Stomach (tissue), 4 donors: ENCODE data around the gene MAP3K5.

Experiments
- CTCF ChIP-seq, 7 experiments: fragments of 450-650 bp in 4 of 7; fragments of 200-600 bp in 3 of 7; sonication (generic) in 3 of 7; IDR thresholded peaks; one replicate each; pipeline ENCODE4 v1.5.1; 2016 to 2019; ENCODE audit warnings: antibody characterized with exemption in 7 of 7, control low read depth in 2 of 7, mild to moderate bottlenecking in 1 of 7
- POLR2A ChIP-seq, 4 donors: fragments of 450-650 bp; IDR thresholded peaks; one replicate each; pipeline ENCODE4 v1.6.1; 2016; ENCODE audit warnings: antibody characterized with exemption in 4 of 4, control low read depth in 2 of 4, mild to moderate bottlenecking in 1 of 4, moderate library complexity in 1 of 4
- POLR2AphosphoS5 ChIP-seq, 3 donors: sonication (generic); formaldehyde crosslinking; IDR thresholded peaks; one replicate each; pipeline ENCODE4 v1.6.1; 2016; ENCODE audit warnings: antibody characterized with exemption in 3 of 3

GRCh38 chr6:136635615-136636014 is 156.7 kb downstream of the MAP3K5 start:
- TF ChIP-seq CTCF (IDR thresholded peaks at IDR 0.05) (no peak), POLR2AphosphoS5 (IDR thresholded peaks at IDR 0.05) (no peak), POLR2A (IDR thresholded peaks at IDR 0.05) (no peak)
